ENCODE measurements around the gene NDUFB7. TPM values are rescaled to one million over a fixed set of nuclear protein-coding genes. Genes with fewer than 3 reads are reported as not detected.
"Not testable (repeated sequence)": the region's sequence is repeated elsewhere in the genome, so short reads cannot be mapped to it uniquely, and the experiment has no call there.

NDUFB7 gene
- total and polyA plus RNA-seq, 12 donors: 347 to 1,673 (median 476) TPM

DNA sequence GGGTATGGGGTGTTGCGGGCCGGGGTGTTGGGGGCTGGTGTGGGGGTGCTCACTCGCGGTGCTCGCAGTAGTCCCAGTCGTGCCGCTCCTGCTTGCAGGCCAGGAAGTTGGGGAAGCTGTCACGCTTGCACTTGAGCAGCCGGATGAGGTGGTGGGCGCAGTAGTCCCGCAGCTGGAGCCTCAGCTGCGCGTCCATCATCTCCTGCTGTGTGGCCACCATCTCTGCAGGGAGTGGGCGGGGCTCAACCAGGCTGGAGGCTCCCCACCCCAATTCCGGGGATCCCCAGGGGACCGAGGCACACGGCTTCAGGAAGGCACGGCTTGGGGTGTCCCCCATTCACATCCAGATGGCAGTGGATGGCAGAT is 5.2 kb downstream of the NDUFB7 start:
- Histone ChIP-seq H3K4me1 (peaks cover 12 to 51% (median 37%) of the 10 kb centered on the region in 9 donors), H3K27ac (no peak overlapping the region), H3K9me3 (no peaks in the 10 kb centered on the region), H3K4me3 (no peak overlapping the region), H3K36me3 (peaks cover 0 to 53% (median 6%) of the 10 kb centered on the region in 9 donors), H3K27me3 (no peaks in the 10 kb centered on the region)
- no peak for DNase-seq
- TF ChIP-seq, protein P1, sequence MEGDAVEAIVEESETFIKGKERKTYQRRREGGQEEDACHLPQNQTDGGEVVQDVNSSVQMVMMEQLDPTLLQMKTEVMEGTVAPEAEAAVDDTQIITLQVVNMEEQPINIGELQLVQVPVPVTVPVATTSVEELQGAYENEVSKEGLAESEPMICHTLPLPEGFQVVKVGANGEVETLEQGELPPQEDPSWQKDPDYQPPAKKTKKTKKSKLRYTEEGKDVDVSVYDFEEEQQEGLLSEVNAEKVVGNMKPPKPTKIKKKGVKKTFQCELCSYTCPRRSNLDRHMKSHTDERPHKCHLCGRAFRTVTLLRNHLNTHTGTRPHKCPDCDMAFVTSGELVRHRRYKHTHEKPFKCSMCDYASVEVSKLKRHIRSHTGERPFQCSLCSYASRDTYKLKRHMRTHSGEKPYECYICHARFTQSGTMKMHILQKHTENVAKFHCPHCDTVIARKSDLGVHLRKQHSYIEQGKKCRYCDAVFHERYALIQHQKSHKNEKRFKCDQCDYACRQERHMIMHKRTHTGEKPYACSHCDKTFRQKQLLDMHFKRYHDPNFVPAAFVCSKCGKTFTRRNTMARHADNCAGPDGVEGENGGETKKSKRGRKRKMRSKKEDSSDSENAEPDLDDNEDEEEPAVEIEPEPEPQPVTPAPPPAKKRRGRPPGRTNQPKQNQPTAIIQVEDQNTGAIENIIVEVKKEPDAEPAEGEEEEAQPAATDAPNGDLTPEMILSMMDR (IDR thresholded peaks at IDR 0.05): no peak
- ATAC-seq: no peak
- intact Hi-C loops (cut with DNase I): no loop called here
- 74 to 75% methylated on average over 18 of the region's 18 CpGs for WGBS, 2 donors

DNA sequence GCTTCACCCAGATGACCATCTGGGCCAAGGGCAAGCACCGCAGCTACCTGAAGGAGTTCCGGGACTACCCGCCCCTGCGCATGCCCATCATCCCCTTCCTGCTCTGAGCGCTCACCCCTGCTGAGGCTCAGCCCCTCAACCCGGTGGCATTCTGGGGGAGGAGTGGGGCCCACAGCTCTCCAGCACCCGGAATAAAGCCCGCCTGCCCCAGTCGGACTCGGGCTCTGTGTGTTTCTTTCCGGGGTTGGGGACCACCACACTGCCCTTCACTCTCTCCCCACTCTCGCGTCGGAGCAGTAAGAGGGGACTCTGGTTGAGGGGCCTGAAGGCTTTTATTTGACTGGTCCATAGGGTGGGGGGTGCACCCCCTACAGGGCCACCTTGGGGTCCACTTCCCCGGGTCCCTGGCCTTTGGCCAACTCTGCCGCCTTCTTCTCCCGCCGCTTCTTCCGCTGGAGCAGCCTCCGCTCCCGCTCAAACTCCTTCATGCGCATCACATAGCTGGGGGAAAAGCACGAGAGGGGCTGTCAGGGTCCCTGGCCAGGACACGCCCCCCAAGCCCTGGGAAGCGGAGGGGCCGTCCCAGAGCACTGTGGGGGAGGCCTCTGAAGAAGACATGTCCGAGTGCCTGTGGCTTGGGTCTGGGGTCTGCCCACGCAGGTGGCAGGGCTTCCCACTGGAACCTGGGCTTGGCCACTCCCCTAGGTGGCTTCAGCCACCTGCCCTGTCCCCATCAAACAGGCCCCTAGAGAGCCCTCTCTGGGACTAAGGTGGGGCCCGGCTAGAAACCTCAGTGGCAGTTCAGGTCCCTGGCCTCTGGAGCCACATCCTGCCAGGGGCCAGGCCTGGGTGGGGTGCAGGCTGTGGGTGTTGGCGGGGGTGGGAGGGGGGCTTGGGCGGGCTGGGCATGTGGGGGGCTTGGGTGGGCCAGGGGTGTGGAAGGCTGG is 5.8 kb downstream of the NDUFB7 start:
- Histone ChIP-seq H3K27me3 (no peaks in the 10 kb centered on the region), H3K27ac (no peak overlapping the region), H3K4me1 (peaks cover 16 to 54% (median 40%) of the 10 kb centered on the region in 9 donors), H3K9me3 (no peaks in the 10 kb centered on the region), H3K4me3 (no peak overlapping the region), H3K36me3 (peaks cover 0 to 53% (median 6%) of the 10 kb centered on the region in 9 donors)
- DNase-seq (no peak), ATAC-seq (no peak)
- intact Hi-C loops (cut with DNase I): no loop called here
- 85 to 89% methylated on average over 24 to 27 of the region's 31 CpGs for WGBS, 2 donors
- TF ChIP-seq, protein P1 (IDR thresholded peaks at IDR 0.05): no peak

DNA sequence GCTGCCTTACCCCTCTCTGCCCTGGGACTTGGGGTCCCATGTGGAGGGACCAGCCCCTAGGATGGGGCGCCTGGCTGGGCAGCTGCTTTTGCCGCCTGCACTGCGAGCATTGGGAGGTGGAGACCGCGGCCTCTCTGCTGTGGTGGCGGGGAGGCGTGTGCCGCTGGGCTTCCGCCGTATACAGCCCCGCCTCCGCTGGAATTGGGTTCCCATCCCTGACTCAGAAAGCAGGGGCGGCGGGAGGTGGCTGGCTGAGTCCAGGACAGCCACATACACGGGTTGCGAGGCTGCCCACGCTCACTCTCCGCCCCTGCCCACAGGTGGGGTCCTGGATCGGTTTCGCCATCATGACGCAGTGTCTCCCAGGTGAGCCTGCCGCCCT is 6.6 kb downstream of the NDUFB7 start:
- H3K4me1 ChIP-seq: peaks cover 21 to 54% (median 40%) of the 10 kb centered on the region in 9 donors
- 91 to 93% methylated on average over 22 of the region's 22 CpGs for WGBS, 2 donors

DNA sequence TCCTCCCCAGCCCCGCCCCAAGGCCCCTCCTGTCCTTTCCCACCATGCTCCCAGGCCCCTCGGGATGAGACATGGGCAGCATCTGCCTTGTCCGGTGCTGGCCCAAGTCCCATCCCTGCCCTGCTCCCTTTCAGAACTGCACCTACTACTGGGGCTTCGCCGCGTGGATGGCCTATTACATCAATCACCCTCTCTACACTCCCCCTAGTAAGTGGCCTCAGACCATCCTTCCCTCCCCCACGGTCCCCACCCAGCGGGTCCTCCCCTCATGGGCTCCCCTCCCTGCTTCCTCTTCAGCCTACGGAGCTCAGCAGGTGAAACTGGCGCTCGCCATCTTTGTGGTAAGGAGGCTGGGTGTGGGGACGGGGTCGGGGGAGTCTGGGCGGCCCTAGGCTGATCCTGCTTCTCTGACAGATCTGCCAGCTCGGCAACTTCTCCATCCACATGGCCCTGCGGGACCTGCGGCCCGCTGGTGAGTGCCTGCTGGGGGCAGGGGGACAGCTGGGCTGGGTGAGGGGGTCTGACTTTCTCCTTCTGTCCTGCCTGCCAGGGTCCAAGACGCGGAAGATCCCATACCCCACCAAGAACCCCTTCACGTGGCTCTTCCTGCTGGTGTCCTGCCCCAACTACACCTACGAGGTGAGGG is 7.1 kb downstream of the NDUFB7 start:
- ATAC-seq; H3K4me3 ChIP-seq; H3K27ac ChIP-seq; DNase-seq; intact Hi-C loops (cut with DNase I); H3K27me3 ChIP-seq; H3K9me3 ChIP-seq: not testable (repeated sequence)
- Histone ChIP-seq H3K4me1 (peaks cover 26 to 54% (median 40%) of the 10 kb centered on the region in 9 donors), H3K36me3 (peaks cover 0 to 53% (median 6%) of the 10 kb centered on the region in 9 donors)
- WGBS, 2 donors: 80 to 82% methylated on average over 22 of the region's 22 CpGs

More for the DNA sequence above, 6.6 kb downstream of the NDUFB7 start:
- TF ChIP-seq, protein P1 (IDR thresholded peaks at IDR 0.05): no peak
- intact Hi-C loops (cut with DNase I): no loop called here
- no peak overlapping the region for H3K27ac ChIP-seq
- H3K9me3 ChIP-seq: no peaks in the 10 kb centered on the region
- ATAC-seq (no peak), DNase-seq (no peak)
- H3K36me3 ChIP-seq: peaks cover 0 to 53% (median 6%) of the 10 kb centered on the region in 9 donors
- H3K27me3 ChIP-seq: no peaks in the 10 kb centered on the region
- H3K4me3 ChIP-seq: no peak overlapping the region
